AG04450 (cell line): ENCODE results near the gene RNU1-3. TPM values are rescaled to one million over a fixed set of nuclear protein-coding genes. Genes with fewer than 3 reads are reported as not detected.

Experiments
- CTCF ChIA-PET: fragments of 300-600, 350-600 bp; formaldehyde crosslinking; extraction: SDS; loops from one replicate; lab custom pipeline; 2022; ENCODE audit warnings: antibody characterized with exemption, inconsistent platforms; lab: Charles Lee
- POLR2A ChIA-PET: fragments of 350-600 bp; formaldehyde crosslinking; extraction: SDS; loops from one replicate; lab custom pipeline; 2021; ENCODE audit warnings: antibody characterized with exemption, inconsistent platforms; lab: Yijun Ruan, JAX
- DNase-seq: peaks from one replicate; pipeline ENCODE4 v3.0.0-alpha.2; 2011; ENCODE audit warnings: low read depth, low spot score
- H3K27ac ChIP-seq: one replicate; pipeline ENCODE4 v1.5.1; 2012; ENCODE audit warnings: low read depth, low read length, control low read depth
- H3K27me3 ChIP-seq: one replicate; pipeline ENCODE4 v1.6.0; 2012; ENCODE audit warnings: low read length; ENCODE audit not compliant: control insufficient read depth, insufficient read depth
- H3K4me3 ChIP-seq: 2 replicates; pipeline ENCODE4 v1.5.1; 2011; ENCODE audit warnings: mild to moderate bottlenecking, low read depth, low read length, control low read depth
- H3K9me3 ChIP-seq: 2 replicates; pipeline ENCODE4 v1.5.1; 2012; ENCODE audit warnings: low read length; ENCODE audit not compliant: control insufficient read depth, insufficient read depth
- polyA plus RNA-seq: library from polyadenylated mRNA; depleted of rRNA; stranded (reverse); fragments of >200 nt; gene quantifications from 2 replicates; pipeline ENCODE4 v1.2.3, GENCODE V29; 2011; rRNA removed
- small RNA-seq: library from RNA; depleted of rRNA; stranded (forward); fragments of <200 nt; gene quantifications from one replicate; pipeline ENCODE3, GENCODE V24; 2012; ENCODE audit warnings: low read depth; ENCODE audit not compliant: insufficient read length
- TF ChIP-seq, protein P1 (sequence below): IDR thresholded peaks from 2 replicates; pipeline ENCODE4 v1.5.1; 2011; ENCODE audit warnings: low read depth, low read length, control low read depth, inconsistent platforms

The RNU1-3 gene
- polyA plus RNA-seq, 1 experiment: not detected

DNA sequence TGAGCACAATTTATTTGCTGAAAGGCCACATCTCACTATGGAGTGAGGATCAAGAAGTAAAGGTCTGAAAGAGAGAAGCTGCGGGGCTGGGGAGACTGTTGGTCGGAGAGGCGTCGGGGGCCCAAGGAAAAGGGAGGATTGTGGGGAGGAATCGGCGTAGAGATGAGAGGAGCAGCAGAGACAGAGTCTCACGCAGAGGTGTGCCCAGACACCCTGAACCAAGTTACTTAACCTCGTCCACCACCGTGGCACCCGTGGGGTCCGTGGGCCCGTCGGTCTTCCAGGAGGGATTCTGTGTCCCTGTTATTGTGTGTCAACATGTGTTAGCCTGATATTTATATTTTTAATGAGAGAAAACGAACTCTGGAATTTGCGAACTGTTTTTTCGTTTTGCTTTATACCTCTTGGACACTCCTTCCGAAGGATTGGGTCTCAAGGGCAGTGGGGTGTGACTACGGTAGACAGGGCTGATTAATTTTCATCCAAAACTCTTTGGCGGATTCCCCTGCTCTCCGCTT is 49.6 kb downstream of the RNU1-3 start:
- TF ChIP-seq, protein P1, sequence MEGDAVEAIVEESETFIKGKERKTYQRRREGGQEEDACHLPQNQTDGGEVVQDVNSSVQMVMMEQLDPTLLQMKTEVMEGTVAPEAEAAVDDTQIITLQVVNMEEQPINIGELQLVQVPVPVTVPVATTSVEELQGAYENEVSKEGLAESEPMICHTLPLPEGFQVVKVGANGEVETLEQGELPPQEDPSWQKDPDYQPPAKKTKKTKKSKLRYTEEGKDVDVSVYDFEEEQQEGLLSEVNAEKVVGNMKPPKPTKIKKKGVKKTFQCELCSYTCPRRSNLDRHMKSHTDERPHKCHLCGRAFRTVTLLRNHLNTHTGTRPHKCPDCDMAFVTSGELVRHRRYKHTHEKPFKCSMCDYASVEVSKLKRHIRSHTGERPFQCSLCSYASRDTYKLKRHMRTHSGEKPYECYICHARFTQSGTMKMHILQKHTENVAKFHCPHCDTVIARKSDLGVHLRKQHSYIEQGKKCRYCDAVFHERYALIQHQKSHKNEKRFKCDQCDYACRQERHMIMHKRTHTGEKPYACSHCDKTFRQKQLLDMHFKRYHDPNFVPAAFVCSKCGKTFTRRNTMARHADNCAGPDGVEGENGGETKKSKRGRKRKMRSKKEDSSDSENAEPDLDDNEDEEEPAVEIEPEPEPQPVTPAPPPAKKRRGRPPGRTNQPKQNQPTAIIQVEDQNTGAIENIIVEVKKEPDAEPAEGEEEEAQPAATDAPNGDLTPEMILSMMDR: no peak
- H3K4me3 ChIP-seq: no peak overlapping the region
- H3K27me3 ChIP-seq: no peaks in the 10 kb centered on the region
- ChIA-PET POLR2A (interaction anchor here (0.7 kb wide), 1 partner anchor 347 kb away, joined by 4 read pairs; no protein-coding TSS in a partner anchor), CTCF (no interaction called here)
- H3K27ac ChIP-seq: no peak overlapping the region
- no peaks in the 10 kb centered on the region; the same call in 1 of the 2 replicates for H3K9me3 ChIP-seq
- no peak for DNase-seq

Small RNAs within 50 kb of the gene (small RNA-seq; reads per million reads assigned to genes)
- not detected for gene RNU1-3

Other genes starting within 250 kb of the RNU1-3 start
- gene SPATA21, start 229.5 kb downstream of the RNU1-3 start, polyA plus RNA-seq: 0.04 TPM in 1 of 2 replicates, not detected in the other
- 108 and 111 TPM in 2 replicates for gene NECAP2, start 226.2 kb downstream of the RNU1-3 start, polyA plus RNA-seq
- gene RNU1-1, start 152.7 kb downstream of the RNU1-3 start, polyA plus RNA-seq: under 0.01 TPM in 1 of 2 replicates, not detected in the other
- gene NBPF1, start 53.4 kb downstream of the RNU1-3 start, polyA plus RNA-seq: 34.7 and 36.6 TPM in 2 replicates
- gene RNU1-4, start 73.6 kb upstream of the RNU1-3 start, polyA plus RNA-seq: under 0.01 TPM in 1 of 2 replicates, not detected in the other
- gene RNU1-2, start 229.0 kb upstream of the RNU1-3 start, polyA plus RNA-seq: under 0.01 TPM in 1 of 2 replicates, not detected in the other